22Rv1 (cell line): ENCODE measurements around the gene RPL12.

Source experiments
- CTCF ChIP-seq: fragments of 450-650 bp; IDR thresholded peaks from 2 replicates; pipeline ENCODE4 v1.5.1; 2017; ENCODE audit warnings: mild to moderate bottlenecking
- ZFX ChIP-seq: fragments of 450-650 bp; IDR thresholded peaks from 2 replicates; pipeline ENCODE4 v1.6.1; 2017; ENCODE audit warnings: antibody characterized with exemption, borderline replicate concordance

GRCh38 chr9:127496974-127497373, 45.8 kb upstream of the RPL12 start:
- no peak for TF ChIP-seq CTCF
- TF ChIP-seq ZFX, result no peak
